Measurements from ENCODE around the gene ALG3.

DNA sequence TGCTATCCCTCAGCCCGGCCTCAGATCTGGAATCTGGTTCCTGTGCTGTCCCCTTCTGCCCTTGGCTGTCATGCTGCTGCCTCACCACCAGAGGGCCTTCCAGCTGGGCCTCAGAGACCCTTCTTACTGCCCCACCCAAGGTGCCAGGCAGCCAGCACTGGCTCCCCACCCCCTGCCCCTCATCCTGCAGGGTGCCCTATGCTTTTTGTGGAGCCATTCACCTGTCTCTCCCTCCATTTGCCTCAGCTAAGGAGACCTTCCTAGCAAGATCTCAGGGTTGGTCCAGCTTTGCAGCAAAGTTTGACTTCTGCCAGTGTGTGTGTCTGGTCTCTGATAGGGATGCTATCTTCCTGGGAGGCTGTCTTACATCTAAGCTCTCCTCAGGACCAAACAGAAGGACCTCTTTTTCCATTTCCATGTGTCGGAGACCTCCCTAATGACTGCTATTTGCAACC, 21.3 kb downstream of the ALG3 start:
- TF ChIP-seq POLR2A (IDR thresholded peaks at IDR 0.05): no peak
- TF ChIP-seq, protein P1, sequence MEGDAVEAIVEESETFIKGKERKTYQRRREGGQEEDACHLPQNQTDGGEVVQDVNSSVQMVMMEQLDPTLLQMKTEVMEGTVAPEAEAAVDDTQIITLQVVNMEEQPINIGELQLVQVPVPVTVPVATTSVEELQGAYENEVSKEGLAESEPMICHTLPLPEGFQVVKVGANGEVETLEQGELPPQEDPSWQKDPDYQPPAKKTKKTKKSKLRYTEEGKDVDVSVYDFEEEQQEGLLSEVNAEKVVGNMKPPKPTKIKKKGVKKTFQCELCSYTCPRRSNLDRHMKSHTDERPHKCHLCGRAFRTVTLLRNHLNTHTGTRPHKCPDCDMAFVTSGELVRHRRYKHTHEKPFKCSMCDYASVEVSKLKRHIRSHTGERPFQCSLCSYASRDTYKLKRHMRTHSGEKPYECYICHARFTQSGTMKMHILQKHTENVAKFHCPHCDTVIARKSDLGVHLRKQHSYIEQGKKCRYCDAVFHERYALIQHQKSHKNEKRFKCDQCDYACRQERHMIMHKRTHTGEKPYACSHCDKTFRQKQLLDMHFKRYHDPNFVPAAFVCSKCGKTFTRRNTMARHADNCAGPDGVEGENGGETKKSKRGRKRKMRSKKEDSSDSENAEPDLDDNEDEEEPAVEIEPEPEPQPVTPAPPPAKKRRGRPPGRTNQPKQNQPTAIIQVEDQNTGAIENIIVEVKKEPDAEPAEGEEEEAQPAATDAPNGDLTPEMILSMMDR (IDR thresholded peaks at IDR 0.05): no peak
